ENCODE data around the gene DMGDH. TPM values are rescaled to one million over a fixed set of nuclear protein-coding genes. Genes with fewer than 3 reads are reported as not detected.

Gene DMGDH
- total and polyA plus RNA-seq, 2 of the 4 experiments (the other 2 are of a cell fraction) = 0.18 TPM; not detected in 1

DNA sequence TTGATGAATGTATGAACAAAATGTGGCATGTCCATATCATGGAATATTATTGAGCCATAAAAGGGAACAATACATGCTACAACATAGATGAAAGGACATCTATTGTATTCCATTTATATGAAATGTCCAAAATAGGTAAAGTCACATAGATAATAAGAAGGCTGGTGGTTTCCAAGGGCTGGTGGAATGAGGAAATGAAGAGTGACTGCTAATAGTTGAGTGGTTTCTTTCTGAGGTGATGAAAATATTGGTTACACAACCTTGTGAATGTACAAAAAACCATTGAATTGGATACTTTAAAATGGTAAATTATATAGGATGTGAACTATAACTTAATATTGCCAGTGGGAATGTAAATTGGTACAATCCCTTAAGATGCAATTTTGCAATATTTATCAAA, 89.6 kb downstream of the DMGDH start:
- H4K91ac ChIP-seq (ENCODE audit: insufficient read depth, low read depth, low read length) = no peak overlapping the region
- in situ Hi-C loops (cut with MboI; ENCODE audit: low sequenced_read_pairs) = no loop called here
- no peaks in the 10 kb centered on the region for H4K20me1 ChIP-seq (ENCODE audit: insufficient read depth, low read length)
- H3K4me3 ChIP-seq (ENCODE audit: insufficient read depth, low read depth, low read length) = no peak overlapping the region
- H3K9me3 ChIP-seq (ENCODE audit: control insufficient read depth, insufficient read depth, low read length) = no peaks in the 10 kb centered on the region
- no peak overlapping the region for H4K8ac ChIP-seq (ENCODE audit: low read depth in 2 of 2, low read length in 2 of 2)
- no peak overlapping the region for H2BK120ac ChIP-seq (ENCODE audit: low read depth, low read length)
- H3K4ac ChIP-seq (ENCODE audit: low read depth, low read length) = no peak overlapping the region
- CTCF ChIA-PET = no interaction called here
- H3K79me1 ChIP-seq (ENCODE audit: low read depth in 1 of 2, low read length in 2 of 2) = peaks cover 25 to 39% of the 10 kb centered on the region in 2 experiments
- intact Hi-C loops (cut with micrococcal nuclease) = loop anchor here (5.0 to 10.0 kb wide), 2 partner anchors 42 to 1675 kb away; no protein-coding TSS in a partner anchor
- no peak overlapping the region for H3K56ac ChIP-seq (ENCODE audit: extremely low read depth, insufficient read depth, low read length)
- no peak overlapping the region for H2BK15ac ChIP-seq (ENCODE audit: low read depth, low read length)
- no peak for DNase-seq
- no peak for TF ChIP-seq NFE2L2 (IDR thresholded peaks at IDR 0.05; ENCODE audit: low read depth, low read length)
- TF ChIP-seq RAD21 (IDR thresholded peaks at IDR 0.05; ENCODE audit: low read length) = no peak
- TF ChIP-seq USF2 (IDR thresholded peaks at IDR 0.05; ENCODE audit: low read depth, low read length) = no peak
- TF ChIP-seq CTCF (conservative IDR thresholded peaks at IDR 0.05; ENCODE audit: low read depth, low read length) = no peak
- no peak for TF ChIP-seq POLR2A (IDR thresholded peaks at IDR 0.05; ENCODE audit: low read depth, low read length)
- no peak for TF ChIP-seq SMC3 (IDR thresholded peaks at IDR 0.05; ENCODE audit: low read depth, low read length)
- TF ChIP-seq MAZ (IDR thresholded peaks at IDR 0.05; ENCODE audit: borderline replicate concordance, low read depth, low read length) = no peak
- TF ChIP-seq CHD1 (IDR thresholded peaks at IDR 0.05; ENCODE audit: low read depth, low read length) = no peak
- H3K27me3 ChIP-seq (ENCODE audit: control insufficient read depth, insufficient read depth, low read length) = no peaks in the 10 kb centered on the region
- H2AK9ac ChIP-seq (replicated peaks; ENCODE audit: low read depth, low read length, poor library complexity) = no peak overlapping the region
- no peak overlapping the region for H3K18ac ChIP-seq (ENCODE audit: low read depth, low read length)
- H3K36me3 ChIP-seq (ENCODE audit: control insufficient read depth, insufficient read depth, low read length) = no peaks in the 10 kb centered on the region
- no peak overlapping the region for H3K4me2 ChIP-seq (ENCODE audit: low read depth, low read length)
- H2BK5ac ChIP-seq (ENCODE audit: low read depth, low read length, poor library complexity, severe bottlenecking) = no peak overlapping the region
- no peak overlapping the region for H3K27ac ChIP-seq (ENCODE audit: insufficient read depth, low read length)
- peaks cover 10% of the 10 kb centered on the region for H3K9me1 ChIP-seq (ENCODE audit: insufficient read depth, low read length)
- H2AFZ ChIP-seq (replicated peaks; ENCODE audit: low read length, poor library complexity) = no peak overlapping the region
- no peak overlapping the region for H3K9ac ChIP-seq (ENCODE audit: low read depth, low read length)
- ATAC-seq (ENCODE audit: low read depth) = no peak
- H4K5ac ChIP-seq (ENCODE audit: low read depth, low read length) = no peak overlapping the region
- H3K23ac ChIP-seq (ENCODE audit: low read depth, low read length) = no peak overlapping the region
- H2AK5ac ChIP-seq (ENCODE audit: low read depth, low read length) = no peak overlapping the region
- no TSS peak for BruUV-seq (replicated peaks)
- POLR2A ChIA-PET (ENCODE audit: unreplicated experiment) = no interaction called here
- dilution Hi-C loops (cut with HindIII; ENCODE audit: low sequenced_read_pairs, unreplicated experiment) = no loop called here
- no peak overlapping the region for H2BK20ac ChIP-seq (ENCODE audit: low read depth, low read length)
- peaks cover 9% of the 10 kb centered on the region for H3K4me1 ChIP-seq (ENCODE audit: control insufficient read depth, insufficient read depth, low read length)
- no peak overlapping the region for H3K14ac ChIP-seq (replicated peaks; ENCODE audit: low read depth, low read length)
